Measurements from ENCODE around the gene GBP7.
"Not testable (repeated sequence)": the region's sequence is repeated elsewhere in the genome, so short reads cannot be mapped to it uniquely, and the experiment has no call there.

Gene GBP7

GRCh38 chr1:89170170-89171066, 5.4 kb downstream of the GBP7 start:
- no peak for DNase-seq

DNA sequence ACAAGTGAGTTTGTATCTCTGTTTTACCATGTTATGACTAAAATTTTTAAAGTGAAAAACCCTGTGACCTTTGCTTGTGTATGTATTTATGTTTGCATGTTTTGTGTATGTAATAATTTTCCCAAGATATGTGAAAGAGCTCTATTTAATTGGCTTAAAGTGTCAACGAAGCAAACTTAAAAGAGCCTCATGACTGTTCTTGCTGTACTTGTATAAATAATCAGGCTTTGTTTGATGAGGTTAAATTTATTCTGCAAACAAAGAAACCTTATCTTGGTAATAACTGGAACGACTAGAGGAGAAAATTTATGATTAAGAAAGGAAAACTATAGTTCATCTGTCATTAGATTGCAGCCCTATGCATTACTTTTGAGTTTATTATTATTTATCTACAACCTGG, 6.6 kb downstream of the GBP7 start:
- DNase-seq = no peak

DNA sequence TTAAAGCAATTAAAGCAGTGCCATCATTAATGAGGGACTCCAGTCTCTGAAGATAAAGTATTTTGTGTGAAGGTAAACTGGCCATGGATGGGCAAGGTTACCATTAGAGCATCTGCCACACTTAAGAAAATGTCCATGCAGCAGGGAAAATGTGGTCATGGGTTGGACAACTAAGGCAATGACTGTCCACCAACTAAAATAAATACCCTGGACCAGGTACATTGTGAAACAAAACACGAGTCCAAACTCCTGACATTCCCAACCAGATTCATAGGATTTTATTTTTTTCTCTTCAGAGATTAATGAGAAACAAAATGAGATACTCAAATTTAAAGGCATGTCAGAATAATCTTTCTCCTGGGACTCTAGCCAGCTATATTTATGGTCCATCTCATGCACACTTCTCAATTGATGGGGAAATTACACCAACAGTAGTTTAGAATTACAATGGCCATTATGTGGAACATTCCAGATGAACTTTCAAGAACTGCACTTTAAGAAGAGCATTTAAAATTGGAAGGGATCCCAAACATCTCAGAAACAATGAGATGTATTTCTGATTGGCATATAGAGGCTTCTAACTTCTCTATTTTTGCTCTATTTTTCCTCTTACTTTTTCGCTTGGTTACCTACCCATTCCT, 8.1 kb downstream of the GBP7 start:
- no peak for DNase-seq

- no peak for DNase-seq
Measured at GRCh38 chr1:89166705-89167104, 9.1 kb downstream of the GBP7 start.

- DNase-seq = no peak
Measured at GRCh38 chr1:89165811-89166210, 10.0 kb downstream of the GBP7 start.

DNA sequence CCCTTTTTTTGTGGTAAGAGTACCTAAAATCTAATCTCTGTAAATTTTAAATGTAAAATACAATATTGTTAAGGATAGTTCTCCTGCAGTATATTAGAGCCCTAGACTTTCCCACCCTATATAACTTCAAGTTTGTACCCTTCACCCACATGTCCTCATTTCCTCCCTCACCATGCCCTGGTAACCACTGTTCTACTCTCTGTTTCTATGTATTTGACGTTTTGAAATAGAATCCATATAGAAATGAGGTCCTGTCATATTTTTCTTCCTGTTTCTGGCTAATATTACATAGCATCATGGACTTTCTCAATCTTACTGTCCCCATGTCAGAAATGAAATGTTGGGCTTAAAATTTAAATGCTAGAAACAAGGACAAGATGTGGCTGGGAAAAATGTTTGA, 24.8 kb downstream of the GBP7 start:
- DNase-seq = no peak

GRCh38 chr1:89149976-89150375, 25.8 kb downstream of the GBP7 start:
- no peak for DNase-seq

DNA sequence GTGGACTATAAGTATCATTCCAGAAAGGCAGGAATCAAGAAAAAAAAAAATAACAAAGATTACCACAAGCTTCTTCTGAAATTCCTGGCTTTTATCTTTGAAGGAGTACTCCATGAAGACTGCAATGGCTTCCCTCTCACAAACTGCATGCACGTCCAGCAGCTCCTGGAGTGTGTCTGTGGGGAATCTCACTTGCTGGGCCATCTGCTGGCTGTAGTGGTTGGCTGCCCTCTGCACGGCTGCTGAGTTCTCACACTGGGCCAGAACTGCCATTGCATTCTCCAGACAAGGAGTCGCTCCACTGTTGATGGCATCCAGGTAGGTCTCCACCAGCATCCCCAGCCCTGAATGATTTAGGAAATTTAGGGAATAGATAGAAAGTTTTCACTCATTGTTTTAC, 26.6 kb downstream of the GBP7 start:
- DNase-seq = peak in 17 of 51 donors; percentile 2 to 36 (median 18)

GRCh38 chr1:89147678-89148658, 27.8 kb downstream of the GBP7 start:
- no peak for DNase-seq

DNA sequence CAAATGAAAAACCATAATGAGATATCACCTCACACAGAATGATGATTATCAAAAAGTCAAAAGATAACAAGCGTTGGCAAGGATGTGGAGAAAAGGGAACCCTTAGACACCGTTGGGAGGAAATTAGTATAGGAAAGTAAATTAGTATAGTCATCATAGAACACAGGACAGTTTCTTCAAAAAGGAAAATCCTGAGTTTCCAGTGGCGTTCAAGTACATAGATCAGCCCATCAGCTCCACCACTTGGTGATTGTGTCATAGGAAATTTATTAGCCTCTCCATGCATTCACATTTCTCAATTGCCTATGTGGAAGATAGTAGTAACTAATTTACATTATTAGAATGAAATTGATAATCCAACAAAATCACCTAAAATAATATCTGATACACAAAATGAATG, 29.1 kb downstream of the GBP7 start:
- no peak for DNase-seq

DNA sequence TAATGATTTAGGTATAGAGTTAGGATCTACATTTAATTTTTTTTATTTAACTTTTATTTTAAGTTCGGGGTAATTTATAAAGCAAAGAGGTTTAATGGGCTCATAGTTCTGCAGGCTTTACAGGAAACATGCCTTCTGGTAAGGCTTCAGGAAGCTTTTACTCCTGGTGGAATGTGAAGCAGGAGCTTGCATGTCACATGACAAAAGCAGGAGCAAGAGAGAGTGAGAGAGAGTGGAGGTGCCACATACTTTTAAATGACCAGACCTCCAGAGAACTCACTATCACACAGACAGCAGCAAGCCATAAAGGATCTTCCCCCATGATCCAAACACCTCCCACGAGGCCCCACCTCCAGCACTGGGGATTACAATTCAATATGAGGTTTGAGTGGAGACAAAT, 32.3 kb downstream of the GBP7 start:
- DNase-seq = no peak

DNA sequence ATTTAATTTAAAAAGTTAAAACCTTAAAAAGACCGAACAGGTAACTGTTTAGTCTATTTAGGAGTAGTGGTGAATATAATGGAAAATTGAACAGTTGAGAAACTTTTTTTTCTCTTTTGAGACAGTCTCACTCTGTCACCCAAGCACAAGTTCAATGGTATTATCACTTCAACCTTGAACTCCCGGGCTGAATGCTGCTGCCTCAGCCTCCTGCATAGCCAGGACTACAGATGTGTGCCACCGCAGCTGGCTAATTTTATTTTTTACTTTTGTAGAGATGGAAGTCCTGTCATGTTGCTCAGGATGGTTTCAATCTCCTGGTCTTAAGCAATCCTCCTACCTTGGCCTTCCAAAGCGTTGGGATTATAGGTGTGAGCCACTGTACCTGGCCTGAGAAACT, 33.6 kb downstream of the GBP7 start:
- DNase-seq = no peak

- DNase-seq = no peak
Measured at GRCh38 chr1:89133747-89134146, 42.1 kb downstream of the GBP7 start.

DNA sequence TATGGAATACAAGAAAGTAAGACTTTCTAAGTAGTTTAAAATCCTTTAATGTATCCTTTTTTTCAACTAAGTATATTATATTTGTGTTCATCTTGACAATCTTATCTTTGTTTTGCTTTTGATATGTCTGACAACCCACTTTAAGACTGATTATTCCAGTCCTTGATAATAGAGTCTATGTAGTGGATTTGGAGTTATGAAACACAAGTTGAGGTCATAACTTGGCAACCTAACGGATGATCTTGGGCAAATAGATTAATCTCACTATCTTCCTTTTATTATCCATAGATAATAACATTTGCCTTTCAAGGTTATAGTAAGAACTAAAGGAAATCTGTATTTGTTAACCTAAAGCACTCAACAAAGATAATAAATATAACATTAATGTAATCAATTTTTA, 45.1 kb downstream of the GBP7 start:
- no peak for DNase-seq

GRCh38 chr1:89129911-89130310, 45.9 kb downstream of the GBP7 start:
- no peak for DNase-seq

- not testable (repeated sequence) for DNase-seq
Measured at GRCh38 chr1:89128003-89128458, 47.8 kb downstream of the GBP7 start.

GRCh38 chr1:89126602-89127565, 48.9 kb downstream of the GBP7 start:
- not testable (repeated sequence) for DNase-seq

DNA sequence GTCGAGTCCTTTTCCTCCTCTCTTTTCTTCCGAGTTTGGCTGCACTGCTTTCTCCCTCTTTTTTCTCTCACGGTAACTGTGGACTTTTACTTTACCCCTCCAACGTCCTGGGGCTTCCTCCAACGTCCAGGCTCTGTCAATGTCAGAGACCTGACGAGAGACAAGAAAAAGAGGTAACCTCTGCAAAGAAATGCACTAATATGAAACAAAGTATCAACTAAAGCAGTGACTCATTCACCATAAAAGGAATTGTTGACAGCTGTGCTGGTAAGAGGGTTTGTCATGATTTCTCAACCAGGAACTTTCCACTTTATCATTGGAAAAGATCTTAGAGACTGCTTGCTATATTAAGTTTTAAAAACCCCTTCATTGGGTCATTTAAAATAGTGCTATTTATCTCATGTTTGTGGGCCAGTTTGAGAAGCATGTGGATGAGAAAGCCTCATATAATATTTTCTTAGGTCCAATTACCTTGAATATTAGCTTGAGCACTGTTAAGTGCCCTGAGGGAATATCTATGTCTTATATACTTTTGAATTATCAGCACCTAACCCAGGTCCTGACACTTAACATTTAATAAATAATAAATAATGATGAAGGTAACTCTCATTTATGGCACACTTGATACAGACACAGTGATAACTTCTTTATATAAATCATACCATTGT, 49.8 kb downstream of the GBP7 start, which contains the start of gene GBP2:
Gene GBP2, minus strand, starts transcription at position 202 of the 668 bp plus-strand sequence. CDS start 4,148 bp downstream, outside the sequence.
- no peak for DNase-seq

GRCh38 chr1:89125240-89125912, 50.4 kb downstream of the GBP7 start:
- DNase-seq = no peak
